SIG-M5 (cell line): ENCODE data around the gene FKBP2.

ENCODE experiments used
- DNase-seq: peaks from one replicate; lab custom pipeline; 2025; lab: John Stamatoyannopoulos, UW

Gene FKBP2

DNA sequence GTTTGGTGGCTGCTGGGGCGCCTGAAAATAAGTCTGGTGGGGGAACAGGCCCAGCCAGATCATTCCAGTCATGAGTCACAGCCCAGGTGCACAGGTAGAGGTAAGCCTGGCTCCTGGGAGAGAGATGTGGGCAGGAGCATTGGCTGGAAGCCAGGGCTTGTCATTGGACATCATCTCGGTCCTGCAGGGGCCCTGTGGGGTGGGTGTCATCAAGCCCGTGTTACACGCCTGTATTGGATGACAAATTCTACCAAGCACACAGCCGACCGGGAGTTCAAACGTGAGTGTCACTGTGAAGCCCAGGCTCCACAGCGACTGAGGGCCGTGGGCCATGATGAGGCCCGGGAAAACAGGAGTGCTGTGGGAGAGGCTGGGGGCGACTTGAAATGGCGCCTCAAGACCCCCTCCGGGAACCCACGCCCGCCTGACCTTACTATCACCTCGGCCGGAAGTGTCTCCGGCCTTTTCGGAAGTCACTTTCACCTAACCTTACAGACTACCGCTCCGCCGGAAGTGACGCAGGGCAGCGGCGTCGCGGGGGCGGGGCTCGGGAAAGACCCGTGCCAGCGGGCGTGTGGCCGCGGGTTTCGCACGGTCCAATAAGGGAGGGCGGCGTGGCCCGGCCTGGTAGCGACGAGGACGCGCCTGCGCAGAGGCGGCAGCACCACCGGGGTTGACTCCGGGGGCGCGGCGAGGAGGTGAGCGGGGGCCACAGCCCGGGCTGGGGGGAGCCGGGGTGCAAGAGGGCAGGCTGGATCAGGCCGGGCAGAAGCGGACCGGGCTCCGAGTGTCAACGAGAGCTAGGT is at the start of gene FKBP2:
Gene FKBP2, plus strand, starts transcription at position 661 of the 806 bp plus-strand sequence. CDS start 1,293 bp downstream, outside the sequence.
- DNase-seq: peak; percentile 44

- DNase-seq: no peak
Measured at GRCh38 chr11:64192434-64192833, 48.5 kb upstream of the FKBP2 start.

- DNase-seq: no peak
Measured at GRCh38 chr11:64196626-64197025, 44.3 kb upstream of the FKBP2 start.

DNA sequence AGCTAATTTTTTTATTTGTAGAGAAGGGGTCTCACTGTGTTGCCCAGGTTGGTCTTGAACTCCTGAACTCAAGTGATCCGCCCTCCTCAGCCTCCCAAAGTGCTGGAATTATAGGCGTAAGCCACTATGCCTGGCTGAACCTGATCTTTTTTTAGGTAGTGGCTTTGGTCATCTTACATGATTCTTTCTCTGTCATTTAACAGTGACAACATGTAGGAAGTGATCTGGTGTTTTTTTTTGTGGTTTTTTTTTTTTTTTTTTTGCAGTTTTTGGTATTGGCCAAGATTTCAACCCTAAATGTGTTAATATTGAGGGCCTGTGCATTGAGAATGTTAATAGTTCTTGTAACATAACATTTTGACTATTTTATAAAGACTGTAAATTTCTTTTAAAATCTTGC is 42.4 kb upstream of the FKBP2 start:
- DNase-seq: no peak

DNA sequence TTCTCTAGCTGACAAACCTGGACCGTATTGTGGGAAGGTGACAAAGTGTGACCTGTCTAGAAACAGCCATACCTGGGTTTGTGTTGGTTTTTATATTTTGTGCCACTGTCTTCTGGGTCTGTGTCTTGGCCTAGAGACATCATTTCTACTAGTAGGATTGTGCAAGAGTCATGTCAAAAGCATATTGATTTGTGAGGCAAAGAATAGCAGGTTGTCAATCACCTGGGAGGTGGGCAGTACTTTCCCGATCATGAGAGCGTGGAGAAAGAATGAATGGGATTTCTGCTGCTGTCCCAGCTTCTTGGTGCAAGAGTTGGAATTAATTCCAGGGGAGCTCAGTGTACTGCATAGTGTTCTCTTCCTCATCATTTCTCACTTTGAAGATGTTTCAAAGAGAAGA is 39.4 kb upstream of the FKBP2 start:
- no peak for DNase-seq

GRCh38 chr11:64202992-64203391 is 37.9 kb upstream of the FKBP2 start:
- DNase-seq: no peak

GRCh38 chr11:64203421-64204079 is 37.3 kb upstream of the FKBP2 start:
- no peak for DNase-seq

- DNase-seq: no peak
Measured at GRCh38 chr11:64204080-64204440, 36.8 kb upstream of the FKBP2 start.

- DNase-seq: peak; percentile 2
Measured at GRCh38 chr11:64204464-64204989, 36.4 kb upstream of the FKBP2 start.

DNA sequence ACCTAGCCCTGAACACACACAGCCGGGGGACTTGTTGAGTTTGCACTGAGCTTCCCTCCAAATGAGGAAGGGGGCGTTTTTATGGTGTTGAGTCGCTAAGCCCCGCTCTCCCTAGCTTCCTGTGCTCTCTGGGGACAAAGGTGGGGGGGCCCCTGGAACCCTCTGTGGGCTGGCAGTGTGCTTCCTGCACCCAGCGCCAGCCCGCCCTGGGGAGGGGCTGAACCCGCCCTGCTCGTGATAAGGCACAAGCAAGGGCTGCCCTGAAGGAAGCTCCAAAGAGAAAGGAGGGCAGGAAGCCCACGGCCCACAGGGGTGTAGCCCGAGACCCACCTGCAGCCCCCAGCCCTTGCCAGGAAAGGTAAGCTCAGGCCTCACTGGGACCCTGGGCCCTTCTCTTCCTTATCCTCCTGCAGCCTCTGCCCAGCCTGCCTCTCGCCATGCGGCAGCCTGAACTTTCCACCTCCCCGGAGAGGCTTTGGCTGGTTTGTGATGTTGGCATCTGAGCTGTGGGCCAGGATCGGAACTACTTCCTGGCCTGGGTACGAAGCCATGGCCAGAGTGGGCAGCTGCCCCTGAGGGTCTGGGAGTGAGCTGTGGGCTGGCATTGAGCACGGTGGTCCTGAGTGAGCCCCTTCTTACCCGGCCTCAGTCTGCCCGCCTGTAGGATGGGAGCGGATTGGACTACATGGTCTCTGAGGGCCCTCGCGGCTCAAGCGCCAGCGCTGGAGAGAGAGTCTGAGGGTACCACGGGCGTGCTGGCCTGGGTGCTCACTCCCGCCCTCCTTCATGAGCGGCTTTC is 34.2 kb upstream of the FKBP2 start, which contains the start of gene FERMT3:
Gene FERMT3, plus strand, starts transcription at position 265 of the 799 bp plus-strand sequence. CDS start 644 bp downstream, outside the sequence.
- peak; percentile 7 for DNase-seq

GRCh38 chr11:64207256-64208085 is 33.4 kb upstream of the FKBP2 start:
- DNase-seq: peak; percentile 63

GRCh38 chr11:64208086-64208795 is 32.7 kb upstream of the FKBP2 start:
- no peak for DNase-seq

DNA sequence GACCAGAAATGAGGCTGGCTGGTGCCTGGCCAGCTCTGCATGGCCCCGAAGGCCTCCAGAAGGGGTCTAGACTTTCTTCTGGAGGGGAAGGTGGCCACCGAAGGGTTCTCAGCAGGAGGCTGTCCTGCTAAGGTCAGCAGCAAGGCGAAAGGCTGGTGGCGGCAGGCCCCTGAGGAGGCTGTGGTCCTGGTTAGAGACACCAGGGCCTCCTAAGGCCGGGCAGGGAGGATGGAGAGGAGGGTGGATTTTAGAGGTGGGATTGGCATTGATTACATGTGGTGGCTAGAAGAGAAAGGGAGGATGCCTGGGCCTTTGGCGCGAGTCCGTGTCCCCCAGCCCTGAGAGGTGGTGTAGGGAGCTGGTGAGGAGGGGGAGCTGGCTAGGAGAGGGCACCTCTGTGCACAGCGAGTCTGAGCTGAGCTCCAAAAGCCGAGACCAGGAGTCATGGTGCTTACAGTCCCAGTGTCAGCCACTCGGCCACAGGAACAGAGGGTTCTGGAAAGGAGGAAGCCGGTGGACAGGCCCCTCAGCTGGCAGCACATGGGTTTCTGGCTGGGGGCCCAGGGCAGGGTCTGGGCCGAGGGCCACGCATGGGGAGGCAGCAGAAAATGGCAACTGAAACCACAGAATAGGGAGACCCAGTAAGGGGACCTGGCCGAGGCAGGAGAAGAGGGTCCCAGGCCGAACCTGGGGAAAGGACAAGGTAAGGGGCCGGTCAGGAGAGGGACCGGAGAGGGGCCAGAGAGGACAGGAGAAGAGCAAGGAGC is 31.9 kb upstream of the FKBP2 start:
- DNase-seq: no peak

DNA sequence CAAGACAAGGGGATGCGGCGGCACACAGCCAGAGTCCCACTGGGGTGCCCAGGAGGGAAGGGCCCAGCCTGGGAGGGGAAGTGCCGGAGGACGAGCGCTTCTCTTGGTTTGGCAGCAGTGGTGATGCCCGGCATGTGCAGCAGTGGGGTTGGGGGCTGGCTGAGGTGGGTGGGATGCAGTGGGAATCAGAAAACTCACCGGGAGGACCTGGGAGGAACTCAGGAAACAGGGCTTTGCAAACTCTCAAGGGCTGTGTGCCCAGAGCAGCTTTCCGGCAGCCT is 31.4 kb upstream of the FKBP2 start:
- no peak for DNase-seq

- no peak for DNase-seq
Measured at GRCh38 chr11:64210301-64211020, 30.4 kb upstream of the FKBP2 start.

DNA sequence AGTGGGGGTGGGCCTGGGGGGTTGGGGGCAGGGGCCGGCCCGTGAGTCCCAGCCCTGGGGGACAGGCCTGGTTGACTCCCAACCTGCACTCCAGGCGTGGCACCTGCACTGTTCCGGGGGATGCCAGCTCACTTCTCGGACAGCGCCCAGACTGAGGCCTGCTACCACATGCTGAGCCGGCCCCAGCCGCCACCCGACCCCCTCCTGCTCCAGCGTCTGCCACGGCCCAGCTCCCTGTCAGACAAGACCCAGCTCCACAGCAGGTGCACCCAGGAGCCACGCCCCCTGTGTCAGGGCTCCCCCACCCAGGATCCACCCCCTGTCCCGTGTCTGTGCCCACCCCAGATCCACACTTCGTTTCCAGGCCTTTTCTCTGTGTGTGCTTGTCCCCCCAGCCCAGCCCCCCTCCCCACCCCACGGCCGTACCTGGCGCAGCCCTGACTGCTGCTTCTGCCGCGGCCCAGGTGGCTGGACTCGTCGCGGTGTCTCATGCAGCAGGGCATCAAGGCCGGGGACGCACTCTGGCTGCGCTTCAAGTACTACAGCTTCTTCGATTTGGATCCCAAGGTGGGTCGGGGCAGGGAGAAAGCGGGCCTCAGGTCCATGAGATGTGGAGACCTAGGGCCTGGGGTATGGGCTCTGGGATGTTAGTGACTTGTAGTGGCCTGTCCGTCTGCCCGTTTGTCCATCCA is 29.6 kb upstream of the FKBP2 start:
- no peak for DNase-seq

DNA sequence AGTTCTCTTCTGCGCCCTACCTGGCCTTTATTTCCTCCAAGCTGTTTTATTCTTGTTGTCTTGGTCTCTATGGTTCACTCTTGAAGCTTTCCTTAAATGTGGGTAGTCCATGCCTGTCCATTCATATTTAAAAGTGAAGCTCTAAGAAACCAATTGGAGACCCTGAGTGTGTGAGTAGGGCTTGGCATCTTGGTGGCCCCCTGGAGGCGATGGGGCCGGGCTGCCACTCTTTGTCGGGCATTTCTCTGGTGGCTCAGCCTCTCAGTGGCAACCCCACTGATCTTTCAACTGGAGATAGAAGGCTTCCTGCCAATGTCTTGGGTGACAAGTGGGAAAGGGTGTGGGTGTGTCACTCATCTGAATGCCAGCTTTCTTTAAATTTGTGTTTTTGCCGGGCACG is 24.0 kb upstream of the FKBP2 start:
- no peak for DNase-seq

- DNase-seq: no peak
Measured at GRCh38 chr11:64218628-64219353, 22.1 kb upstream of the FKBP2 start.
